GM21515 (cell line): ENCODE measurements around the gene SUSD4.
"Not testable (repeated sequence)": the region's sequence is repeated elsewhere in the genome, so short reads cannot be mapped to it uniquely, and the experiment has no call there.

Experiments
- ATAC-seq: cut with Tn5 transposase; IDR thresholded peaks from one replicate; pipeline ENCODE4 v1.9.1; 2021; ENCODE audit not compliant: unreplicated experiment

Gene SUSD4, protein sequence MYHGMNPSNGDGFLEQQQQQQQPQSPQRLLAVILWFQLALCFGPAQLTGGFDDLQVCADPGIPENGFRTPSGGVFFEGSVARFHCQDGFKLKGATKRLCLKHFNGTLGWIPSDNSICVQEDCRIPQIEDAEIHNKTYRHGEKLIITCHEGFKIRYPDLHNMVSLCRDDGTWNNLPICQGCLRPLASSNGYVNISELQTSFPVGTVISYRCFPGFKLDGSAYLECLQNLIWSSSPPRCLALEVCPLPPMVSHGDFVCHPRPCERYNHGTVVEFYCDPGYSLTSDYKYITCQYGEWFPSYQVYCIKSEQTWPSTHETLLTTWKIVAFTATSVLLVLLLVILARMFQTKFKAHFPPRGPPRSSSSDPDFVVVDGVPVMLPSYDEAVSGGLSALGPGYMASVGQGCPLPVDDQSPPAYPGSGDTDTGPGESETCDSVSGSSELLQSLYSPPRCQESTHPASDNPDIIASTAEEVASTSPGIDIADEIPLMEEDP

DNA sequence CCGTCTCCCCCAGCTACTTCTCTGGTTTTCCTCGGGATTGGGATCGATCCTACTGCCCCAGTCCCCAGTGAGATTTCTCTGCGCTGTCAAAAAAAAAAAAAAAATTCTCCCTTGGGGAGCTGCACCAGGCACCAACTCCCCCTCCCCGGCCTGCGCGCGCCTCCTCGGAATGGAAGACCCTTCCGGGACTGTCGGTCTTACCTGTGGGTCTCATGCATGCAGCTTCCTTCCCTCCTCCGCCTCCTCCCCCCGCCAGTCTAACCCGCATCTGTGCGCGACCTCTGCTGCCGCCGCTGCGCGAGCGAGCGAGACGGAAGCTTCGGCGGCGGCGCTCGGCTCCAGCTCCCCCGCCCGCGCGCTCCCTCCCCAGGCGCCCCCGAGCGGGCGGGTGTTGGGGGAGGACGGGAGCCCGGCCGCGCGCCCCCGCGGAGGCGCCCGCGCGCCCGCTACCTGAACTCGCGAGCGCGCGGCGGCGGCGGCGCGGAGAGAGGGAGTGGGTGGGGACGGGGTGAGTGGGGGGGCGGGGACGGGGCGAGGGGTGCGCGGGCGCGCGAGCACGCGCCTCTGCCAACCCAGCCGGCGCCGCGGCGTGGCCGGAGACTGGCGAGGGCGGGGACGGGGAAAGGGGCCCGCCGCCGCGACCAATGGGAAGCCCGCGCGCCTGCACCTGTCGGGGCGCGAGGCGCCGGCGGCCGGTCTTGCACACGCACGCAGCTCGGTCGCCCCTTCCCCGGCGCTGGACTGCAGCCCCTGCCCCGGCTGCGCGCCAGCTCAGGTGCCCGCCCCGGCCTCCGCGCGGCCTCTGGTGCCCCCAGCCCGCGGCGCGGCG is at the start of gene SUSD4:
TSS of gene SUSD4 (minus strand) at position 321 of the 829 bp plus-strand sequence. CDS start 751 bp downstream, outside the sequence.
- no peak for ATAC-seq

DNA sequence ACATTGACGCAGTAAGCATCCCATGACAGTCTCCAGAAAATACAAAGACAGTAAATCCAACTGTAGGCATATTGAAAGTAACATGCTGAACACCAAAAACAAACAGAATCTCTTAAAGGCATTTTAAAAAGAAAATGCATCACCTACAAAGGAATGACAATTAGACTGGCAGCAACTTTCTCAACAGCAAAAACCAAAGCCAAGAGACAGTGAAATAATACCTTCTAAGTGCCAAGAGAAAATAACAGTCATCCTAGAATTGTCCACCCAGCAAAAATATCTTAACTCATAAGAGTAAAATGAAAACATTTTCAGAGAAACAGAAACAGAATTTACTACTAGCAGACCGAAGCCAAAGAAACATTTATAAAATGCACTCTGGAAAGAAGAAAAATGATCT is 49.2 kb upstream of the SUSD4 start:
- ATAC-seq: no peak

DNA sequence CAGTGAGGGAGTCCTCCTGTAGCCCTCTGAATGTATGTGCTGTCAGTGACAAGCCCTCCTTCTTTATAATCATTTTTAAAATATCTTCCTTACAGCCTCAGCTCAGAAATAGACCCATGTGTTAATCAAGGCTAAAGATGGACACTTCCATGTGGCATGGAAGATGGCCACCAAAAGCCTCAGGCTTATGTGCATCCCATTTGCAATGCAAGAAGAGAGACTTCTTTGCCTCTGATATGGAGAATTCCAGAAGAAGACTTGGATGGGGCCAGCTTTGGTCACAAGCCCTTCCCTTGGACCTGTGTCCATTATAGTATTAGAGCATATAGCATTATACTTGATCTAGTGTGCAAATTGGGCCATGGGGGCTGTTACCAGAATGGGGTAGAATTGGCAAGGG is 47.7 kb upstream of the SUSD4 start:
- no peak for ATAC-seq

DNA sequence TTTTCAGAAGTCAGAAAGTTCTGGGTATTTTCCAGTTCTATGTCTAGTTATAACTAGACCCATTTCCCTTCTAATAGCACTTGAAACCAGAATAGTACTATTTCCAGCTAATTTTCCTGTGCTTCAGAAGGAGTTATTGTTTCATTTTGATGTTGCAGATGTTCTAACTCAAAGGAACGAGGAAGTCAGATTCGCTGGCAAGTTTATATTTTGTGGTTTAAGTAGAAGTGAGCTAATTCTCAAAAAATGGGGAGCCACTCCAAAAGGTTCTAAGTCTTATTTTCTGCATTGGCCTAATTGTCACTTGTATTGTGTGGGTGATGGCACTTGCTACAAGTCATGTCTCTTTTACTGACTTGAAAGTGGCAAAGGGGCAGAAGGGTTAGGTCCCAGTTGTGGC is 47.3 kb upstream of the SUSD4 start:
- ATAC-seq: no peak

DNA sequence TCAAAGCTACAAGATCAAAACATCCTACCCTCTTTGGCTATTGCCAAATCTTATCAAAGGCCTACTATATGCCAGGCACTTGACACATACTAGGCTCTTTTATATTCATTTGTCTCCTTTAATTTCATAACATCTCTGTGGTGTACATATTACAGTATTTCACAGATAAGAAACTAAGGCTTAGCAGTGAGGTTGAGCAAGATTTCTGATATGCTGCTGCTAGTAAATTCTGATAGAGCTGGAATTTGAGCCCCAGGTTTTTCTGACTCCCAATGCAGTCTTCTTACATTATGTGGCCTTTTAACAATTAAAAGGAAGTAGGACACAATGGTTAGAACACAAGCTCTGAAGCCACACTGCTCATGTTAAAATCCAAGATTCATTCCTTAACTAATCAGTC is 46.1 kb upstream of the SUSD4 start:
- no peak for ATAC-seq

DNA sequence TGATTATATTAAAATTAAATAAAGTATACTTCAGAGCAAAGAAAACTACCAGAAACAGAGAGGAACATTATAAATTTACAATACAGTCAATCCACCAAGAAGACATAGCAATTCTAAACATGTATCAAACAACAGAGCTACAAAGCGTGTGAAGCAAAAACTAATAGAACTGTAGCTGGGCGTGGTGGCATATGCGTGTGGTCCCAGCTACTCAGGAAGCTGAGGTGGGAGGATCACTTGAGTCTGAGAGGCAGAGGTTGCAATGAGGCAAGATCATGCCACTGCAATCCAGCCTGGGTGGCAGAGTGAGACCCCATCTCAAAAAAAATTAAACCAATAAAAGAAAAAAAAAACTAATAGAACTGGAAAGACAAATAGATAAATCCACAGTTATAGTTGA is 41.5 kb upstream of the SUSD4 start:
- ATAC-seq: no peak

DNA sequence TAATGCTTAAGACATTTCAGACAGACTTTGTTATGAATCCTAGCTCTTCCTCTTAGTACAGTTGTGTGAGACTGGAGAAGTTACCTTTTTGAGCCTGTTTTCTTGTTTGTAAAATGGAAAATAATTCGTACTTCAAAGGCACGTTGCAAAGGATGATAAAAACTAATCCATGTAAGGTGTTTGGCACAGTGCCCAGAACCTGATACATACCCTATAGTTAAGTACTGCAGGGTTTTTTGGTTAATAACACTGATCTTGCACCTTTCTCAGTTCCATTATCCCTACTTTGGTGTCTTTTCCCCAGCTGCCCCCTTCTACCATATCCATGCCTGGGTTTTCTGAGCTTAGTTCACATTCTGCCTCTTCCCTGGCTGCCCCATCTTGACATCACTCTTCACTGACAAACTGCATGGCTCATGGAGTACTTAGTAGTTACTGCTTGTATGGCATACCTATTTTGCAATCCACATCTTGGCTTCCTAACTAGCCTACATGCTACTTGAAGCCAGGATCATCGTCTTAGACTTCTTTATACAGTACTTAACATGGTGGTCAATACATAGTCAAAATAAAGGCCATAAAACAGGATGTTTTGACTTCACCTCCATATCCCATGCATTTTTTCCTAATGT is 39.3 kb upstream of the SUSD4 start:
- no peak for ATAC-seq

DNA sequence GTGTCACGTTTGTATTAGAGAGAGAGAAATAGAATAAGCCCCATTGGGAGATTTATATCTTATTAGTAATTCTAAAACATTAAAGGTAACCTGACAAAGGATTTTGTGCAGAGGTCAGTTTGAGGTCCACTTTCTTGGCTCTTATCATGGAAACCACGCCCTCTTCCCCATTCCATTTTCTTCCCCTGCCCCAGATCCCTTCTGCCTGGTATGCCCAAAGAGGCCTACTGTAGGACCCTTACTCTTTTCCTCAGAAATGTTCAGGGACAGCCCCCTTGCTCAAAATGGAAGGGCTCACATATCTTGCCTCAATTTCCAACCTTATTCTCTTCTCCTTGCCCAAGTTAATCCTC is 38.8 kb upstream of the SUSD4 start:
- ATAC-seq: no peak

DNA sequence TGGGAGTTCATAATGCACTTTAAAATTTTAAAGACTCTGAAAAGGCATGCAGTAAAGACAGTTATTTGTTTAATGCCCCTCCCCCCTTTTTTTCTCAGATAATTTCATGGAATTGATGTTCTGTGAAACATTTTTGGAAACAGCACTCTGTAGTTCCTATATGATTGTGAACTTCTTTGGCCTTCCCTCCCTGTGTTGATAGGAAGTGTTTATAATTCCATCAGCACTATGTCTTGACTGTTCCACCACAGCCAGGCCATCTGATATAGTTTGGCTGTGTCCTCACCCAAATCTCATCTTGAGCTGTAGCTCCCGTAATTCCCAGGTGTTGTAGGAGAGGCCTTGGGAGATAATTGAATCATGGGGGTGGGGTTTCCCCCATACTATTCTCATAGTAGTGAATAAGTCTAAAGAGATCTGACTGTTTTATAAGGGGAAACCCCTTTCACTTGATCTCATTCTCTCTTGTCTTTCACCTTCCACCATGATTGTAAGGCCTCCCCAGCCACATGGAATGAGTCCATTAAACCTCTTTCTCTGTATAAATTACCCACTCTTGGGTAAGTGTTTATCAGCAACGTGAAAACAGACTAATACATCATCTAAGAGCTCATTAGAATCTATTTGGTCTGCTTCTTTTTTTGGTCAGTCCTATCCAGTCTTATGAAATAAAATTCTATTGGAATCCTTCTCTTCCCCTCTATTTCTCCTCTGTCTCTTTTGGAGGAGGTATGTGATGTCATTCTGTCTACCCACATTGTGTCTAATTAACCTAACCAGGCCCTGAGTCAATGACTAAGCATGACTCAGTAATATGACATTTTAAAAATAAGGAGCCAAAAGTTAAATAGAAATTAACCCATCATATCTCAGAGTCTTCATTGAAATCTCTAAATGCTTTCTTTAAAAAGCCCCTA is 38.2 kb upstream of the SUSD4 start:
- no peak for ATAC-seq

DNA sequence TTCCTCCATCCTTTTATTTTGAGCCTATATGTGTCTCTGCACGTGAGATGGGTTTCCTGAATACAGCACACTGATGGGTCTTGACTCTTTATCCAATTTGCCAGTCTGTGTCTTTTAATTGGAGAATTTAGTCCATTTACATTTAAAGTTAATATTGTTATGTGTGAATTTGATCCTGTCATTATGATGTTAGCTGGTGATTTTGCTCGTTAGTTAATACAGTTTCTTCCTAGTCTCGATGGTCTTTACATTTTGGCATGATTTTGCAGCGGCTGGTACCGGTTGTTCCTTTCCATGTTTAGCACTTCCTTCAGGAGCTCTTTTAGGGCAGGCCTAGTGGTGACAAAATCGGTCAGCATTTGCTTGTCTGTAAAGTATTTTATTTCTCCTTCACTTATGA is 35.4 kb upstream of the SUSD4 start:
- not testable (repeated sequence) for ATAC-seq

DNA sequence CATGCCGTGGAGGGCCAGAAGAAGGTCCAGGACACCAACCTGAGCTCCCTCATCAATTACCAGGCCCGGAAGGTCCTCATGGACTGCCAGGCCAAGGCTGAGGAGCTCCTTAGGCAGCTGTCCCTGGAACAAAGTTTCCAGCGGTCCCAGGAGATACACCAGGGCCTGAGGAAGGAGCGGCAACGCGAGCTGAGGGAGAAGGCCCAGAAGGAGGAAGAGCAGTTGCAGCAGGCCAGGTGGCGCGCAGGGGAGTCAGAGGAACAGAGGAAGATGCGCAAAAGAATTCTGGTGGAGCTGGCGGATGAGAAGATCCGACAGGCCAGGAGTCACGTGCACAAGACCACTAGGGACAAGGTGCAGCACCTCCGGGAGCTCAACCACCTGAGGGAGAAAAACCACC is 30.7 kb upstream of the SUSD4 start:
- no peak for ATAC-seq

DNA sequence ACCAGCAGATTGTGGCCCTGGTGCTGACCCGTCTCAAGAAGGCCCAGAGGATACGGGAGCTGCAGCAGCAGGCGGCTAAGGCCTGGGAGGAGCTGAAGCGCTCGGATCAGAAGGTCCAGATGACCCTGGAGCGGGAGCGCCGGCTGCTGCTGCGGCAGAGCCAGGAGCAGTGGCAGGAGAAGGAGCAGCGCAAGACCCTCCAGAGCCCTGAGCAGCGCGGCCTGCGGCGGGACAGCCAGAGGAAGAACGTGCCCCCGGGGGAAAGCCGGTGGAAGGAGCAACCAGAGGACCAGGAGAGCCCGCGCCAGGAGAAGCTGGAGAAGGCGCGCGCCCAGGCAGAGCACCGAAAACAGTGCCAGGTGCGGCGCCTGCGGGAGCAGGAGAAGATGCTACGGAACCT is 30.3 kb upstream of the SUSD4 start:
- no peak for ATAC-seq

DNA sequence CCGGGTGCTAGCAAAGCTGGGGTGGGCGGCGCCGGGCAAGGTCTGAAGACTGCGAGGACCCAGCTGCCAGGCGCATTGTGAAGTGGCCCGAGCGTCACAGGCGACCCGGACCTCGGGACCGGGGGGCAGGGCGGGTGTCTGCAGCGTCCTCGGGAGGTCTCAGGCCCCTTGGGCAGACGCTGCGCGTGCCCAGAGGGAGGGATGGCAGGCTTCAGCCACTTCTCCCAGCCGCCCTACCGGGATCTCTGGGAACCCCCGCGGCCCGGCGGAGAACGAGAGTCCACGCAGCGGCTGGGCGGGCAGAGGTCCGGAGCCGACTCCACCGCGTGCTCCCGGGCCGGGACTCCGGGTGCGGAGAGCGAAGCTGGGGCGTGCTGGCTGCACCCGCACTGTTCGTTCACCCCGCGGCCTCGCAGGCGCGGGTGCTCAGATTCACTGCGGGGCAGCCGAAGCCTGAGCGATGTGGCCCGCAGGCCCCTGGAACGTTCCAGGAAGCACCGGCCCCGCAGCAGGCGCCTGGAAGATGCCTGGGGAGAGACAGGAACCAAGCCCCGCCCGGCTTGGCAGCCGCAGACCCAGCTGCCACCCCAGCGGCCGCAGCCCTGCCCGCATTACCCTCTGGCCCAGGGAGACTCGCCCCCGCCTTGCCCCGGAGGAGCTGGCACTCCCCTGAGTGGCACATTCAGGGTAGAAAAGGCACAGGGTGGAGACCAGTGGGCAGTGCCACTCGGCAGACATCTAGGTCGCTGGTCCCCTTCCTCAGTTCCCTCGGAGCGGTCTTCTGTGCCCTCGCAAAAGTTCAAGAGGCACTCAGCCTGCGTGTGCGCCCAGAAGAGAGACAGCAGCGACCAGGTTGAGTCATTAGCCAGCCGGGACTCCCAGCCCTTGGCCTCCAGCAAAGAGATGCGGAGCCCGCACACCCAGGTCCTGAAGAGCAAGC is 29.6 kb upstream of the SUSD4 start, which contains the start of gene CCDC185:
TSS of gene CCDC185 (plus strand) at position 141 of the 940 bp plus-strand sequence. CDS start at position 202, 61 bp downstream.
- ATAC-seq: no peak

DNA sequence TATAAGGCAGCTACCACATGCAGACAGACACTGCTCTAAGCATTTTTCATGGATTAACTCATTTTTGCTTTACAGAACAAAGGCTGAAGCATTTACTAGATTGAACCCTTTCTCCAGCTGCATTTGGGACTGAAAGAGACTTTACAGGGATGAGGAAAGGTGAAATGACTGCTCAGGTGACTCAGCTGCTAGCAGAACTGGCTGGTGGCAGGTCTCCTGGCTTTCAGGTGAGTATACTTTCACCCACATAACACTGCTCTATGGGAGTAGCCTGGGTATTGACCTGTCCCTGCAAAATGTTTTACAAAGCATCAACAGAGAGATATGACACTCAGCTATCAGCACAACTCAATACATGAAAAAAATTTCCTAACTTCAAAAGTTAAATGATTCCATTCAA is 26.6 kb upstream of the SUSD4 start:
- no peak for ATAC-seq

DNA sequence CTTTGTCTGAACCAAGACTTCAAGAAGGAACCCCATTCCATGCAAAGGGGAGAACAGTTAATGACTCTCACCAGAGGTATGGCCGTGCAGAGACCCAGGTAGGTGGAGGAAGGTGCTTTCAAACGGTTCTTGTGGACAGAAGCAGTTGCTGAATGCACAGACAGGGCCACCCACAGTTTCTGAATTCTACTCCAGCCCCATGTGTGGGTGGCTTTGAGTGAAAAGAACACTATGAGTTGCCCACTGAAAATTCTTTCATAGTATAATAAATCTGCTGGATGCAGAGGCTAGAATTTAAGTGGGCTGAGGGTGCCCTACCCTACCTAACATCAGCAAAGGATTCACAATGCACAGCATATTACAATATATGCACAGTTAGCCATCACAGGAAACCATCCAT is 22.0 kb upstream of the SUSD4 start:
- no peak for ATAC-seq

DNA sequence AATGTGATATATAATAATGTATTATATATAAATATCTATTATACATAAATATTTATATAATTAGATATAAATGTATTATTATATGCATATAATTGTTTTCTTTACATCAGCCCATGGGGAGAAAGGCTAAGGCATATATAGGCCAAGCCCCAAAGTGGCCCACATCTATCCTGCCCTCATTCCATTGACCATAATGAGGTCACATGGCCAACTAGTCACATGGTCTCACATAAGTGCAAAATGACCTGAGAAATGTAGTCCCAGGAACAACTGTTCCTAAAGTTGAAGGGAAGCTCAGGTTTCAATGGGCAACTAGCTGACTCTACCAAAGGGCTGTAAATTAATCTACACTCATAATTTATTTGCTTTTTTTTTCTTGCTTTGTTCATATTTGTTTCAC is 14.8 kb upstream of the SUSD4 start:
- no peak for ATAC-seq

DNA sequence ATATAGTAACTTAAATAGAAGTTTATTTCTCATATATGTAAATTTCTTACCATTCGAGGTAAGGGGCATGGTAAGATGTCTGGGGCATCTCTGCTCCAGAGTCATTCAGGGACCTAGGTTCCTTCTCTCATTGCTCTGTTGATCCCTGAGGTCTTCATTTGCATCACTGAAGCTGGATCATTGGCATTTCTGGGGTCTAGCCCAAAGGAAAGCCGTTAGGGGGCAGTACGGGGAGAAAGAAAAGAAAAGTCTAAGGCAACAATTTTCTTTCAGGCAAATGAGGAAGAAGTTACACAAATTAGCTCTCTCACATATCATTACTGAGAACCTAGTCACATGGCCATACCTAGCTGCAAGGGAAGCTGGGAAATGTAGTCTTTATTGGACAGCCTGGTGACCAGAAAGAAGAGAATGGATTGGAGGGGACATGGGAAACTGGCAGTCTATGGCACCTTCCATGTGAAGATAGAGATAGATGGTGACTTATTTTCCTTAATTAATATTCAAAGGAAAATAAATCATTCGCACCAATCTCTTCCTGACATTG is 10.2 kb upstream of the SUSD4 start:
- ATAC-seq: no peak

DNA sequence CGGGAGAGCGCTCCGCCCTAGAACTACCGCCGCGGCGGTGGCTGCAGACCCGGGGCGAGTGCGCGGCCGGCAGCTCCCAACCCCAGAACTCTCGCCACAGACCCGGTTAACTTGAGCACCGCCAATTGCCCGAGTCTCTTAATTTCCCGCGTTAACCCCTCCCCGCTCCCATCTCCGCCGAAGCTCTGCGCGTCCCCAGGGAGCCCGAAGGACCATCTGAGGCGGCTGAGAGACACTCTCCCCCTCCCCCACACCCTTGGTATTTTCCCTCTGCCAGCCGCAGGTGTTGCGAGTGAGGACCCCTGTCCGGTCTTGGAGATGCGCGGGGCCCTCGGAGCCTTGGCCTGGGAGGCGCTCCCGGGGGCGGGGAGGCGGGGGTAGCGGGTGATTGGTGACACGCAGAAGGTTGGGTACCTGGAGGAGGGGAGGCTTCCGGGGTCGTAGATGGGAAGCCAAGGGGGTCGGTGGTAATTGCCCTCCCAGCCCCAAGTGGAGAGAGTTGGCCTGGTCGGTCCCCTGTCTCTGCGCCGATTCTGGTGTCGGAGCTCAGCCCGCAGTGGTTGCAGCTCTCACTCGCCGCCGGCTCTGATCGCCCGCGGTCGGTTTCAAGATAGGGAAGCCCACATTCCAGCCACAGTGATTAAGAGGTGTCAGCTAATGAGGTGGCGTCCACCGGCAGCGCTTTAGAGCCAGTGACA is 858 bp upstream of the SUSD4 start:
- ATAC-seq: no peak
